SK-N-SH treated with all-trans-retinoic acid at 6 μM for 48 hours (cell line): ENCODE results near the gene HINT2.

Experiments used
- ATAC-seq: fragments of 200-7000 bp; cut with Tn5 transposase; 3 replicates; pipeline ENCODE4 v1.9.1; 2020; ENCODE audit warnings: mild to moderate bottlenecking, moderate library complexity
- ARNTL ChIP-seq: fragments of 450-650 bp; formaldehyde crosslinking; IDR thresholded peaks from 2 replicates; pipeline ENCODE4 v1.5.0; 2020; ENCODE audit warnings: low read depth, mild to moderate bottlenecking, moderate library complexity, borderline replicate concordance
- BACH2 ChIP-seq: fragments of 250-450 bp; sonication (Bioruptor Pico); IDR thresholded peaks from 2 replicates; pipeline ENCODE4 v1.9.0; 2021; ENCODE audit warnings: mild to moderate bottlenecking, borderline replicate concordance
- CREB5 ChIP-seq: fragments of 250-450 bp; sonication (Bioruptor Pico); IDR thresholded peaks from 2 replicates; pipeline ENCODE4 v1.5.1; 2020; ENCODE audit warnings: low read depth, mild to moderate bottlenecking, moderate library complexity
- CSDC2 ChIP-seq: fragments of 250-450 bp; sonication (Bioruptor Pico); IDR thresholded peaks from 2 replicates; pipeline ENCODE4 v1.5.0; 2020; ENCODE audit warnings: mild to moderate bottlenecking, moderate library complexity
- CSRNP3 ChIP-seq: fragments of 250-450 bp; sonication (Bioruptor Pico); IDR thresholded peaks from 2 replicates; pipeline ENCODE4 v1.5.1; 2021; ENCODE audit warnings: mild to moderate bottlenecking, moderate library complexity
- ESRRG ChIP-seq: fragments of 250-450 bp; sonication (Bioruptor Pico); IDR thresholded peaks from 2 replicates; pipeline ENCODE4 v1.6.1; 2021; ENCODE audit warnings: mild to moderate bottlenecking
- GLIS3 ChIP-seq: fragments of 250-450 bp; sonication (Bioruptor Pico); IDR thresholded peaks from 2 replicates; pipeline ENCODE4 v1.5.0; 2020; ENCODE audit warnings: mild to moderate bottlenecking, moderate library complexity
- ISL1 ChIP-seq: fragments of 250-450 bp; sonication (Bioruptor Pico); IDR thresholded peaks from 2 replicates; pipeline ENCODE4 v2.1.2; 2022; ENCODE audit warnings: mild to moderate bottlenecking, moderate library complexity
- OSR1 ChIP-seq: fragments of 250-450 bp; sonication (Bioruptor Pico); IDR thresholded peaks from 2 replicates; pipeline ENCODE4 v1.8.0; 2022; ENCODE audit warnings: moderate library complexity, mild to moderate bottlenecking, inconsistent platforms
- PATZ1 ChIP-seq: fragments of 250-450 bp; sonication (Bioruptor Pico); IDR thresholded peaks from 2 replicates; pipeline ENCODE4 v1.8.0; 2020; ENCODE audit warnings: mild to moderate bottlenecking, moderate library complexity, borderline replicate concordance
- POU6F1 ChIP-seq: fragments of 250-450 bp; sonication (Bioruptor Pico); IDR thresholded peaks from 2 replicates; pipeline ENCODE4 v1.8.0; 2021; ENCODE audit warnings: low read depth, mild to moderate bottlenecking, moderate library complexity, borderline replicate concordance
- PPARA ChIP-seq: fragments of 250-450 bp; sonication (Bioruptor Pico); IDR thresholded peaks from 2 replicates; pipeline ENCODE4 v1.5.0; 2020; ENCODE audit warnings: mild to moderate bottlenecking, borderline replicate concordance
- RARB ChIP-seq: fragments of 250-450 bp; sonication (Bioruptor Pico); IDR thresholded peaks from 2 replicates; pipeline ENCODE4 v1.8.0; 2021; ENCODE audit warnings: mild to moderate bottlenecking, moderate library complexity
- SNAI2 ChIP-seq: fragments of 250-450 bp; sonication (Bioruptor Pico); IDR thresholded peaks from 2 replicates; pipeline ENCODE4 v1.5.0; 2020; ENCODE audit warnings: mild to moderate bottlenecking, moderate library complexity
- TCF4 ChIP-seq: fragments of 250-450 bp; sonication (Bioruptor Pico); IDR thresholded peaks from 2 replicates; pipeline ENCODE4 v1.8.0; 2021; ENCODE audit warnings: mild to moderate bottlenecking, moderate library complexity, borderline replicate concordance
- TOX ChIP-seq: fragments of 250-450 bp; sonication (Bioruptor Pico); IDR thresholded peaks from 2 replicates; pipeline ENCODE4 v1.8.0; 2021; ENCODE audit warnings: mild to moderate bottlenecking, moderate library complexity, borderline replicate concordance
- TSHZ2 ChIP-seq: fragments of 250-450 bp; sonication (Bioruptor Pico); IDR thresholded peaks from 2 replicates; pipeline ENCODE4 v1.5.0; 2020; ENCODE audit warnings: mild to moderate bottlenecking, moderate library complexity
- ZFP3 ChIP-seq: fragments of 250-450 bp; sonication (Bioruptor Pico); IDR thresholded peaks from 2 replicates; pipeline ENCODE4 v1.5.0; 2020; ENCODE audit warnings: mild to moderate bottlenecking, moderate library complexity
- ZFP30 ChIP-seq: fragments of 450-650 bp; formaldehyde crosslinking; IDR thresholded peaks from 2 replicates; pipeline ENCODE4 v1.5.0; 2022; ENCODE audit warnings: mild to moderate bottlenecking, moderate library complexity
- ZNF565 ChIP-seq: fragments of 450-650 bp; formaldehyde crosslinking; conservative IDR thresholded peaks from 2 replicates; pipeline ENCODE4 v1.5.0; 2020; ENCODE audit warnings: low read depth, mild to moderate bottlenecking, moderate library complexity
- ZNF8 ChIP-seq: fragments of 450-650 bp; formaldehyde crosslinking; IDR thresholded peaks from 2 replicates; pipeline ENCODE4 v1.5.0; 2020; ENCODE audit warnings: mild to moderate bottlenecking, moderate library complexity

The HINT2 gene

GRCh38 chr9:35836595-35836994 lies 21.8 kb upstream of the HINT2 start:
- no peak for TF ChIP-seq CREB5 (CRISPR knock-in tag)
- no peak for TF ChIP-seq TCF4 (CRISPR knock-in tag)
- no peak for TF ChIP-seq ZNF8 (CRISPR knock-in tag)
- no peak for TF ChIP-seq ESRRG (CRISPR knock-in tag)
- TF ChIP-seq ISL1 (CRISPR knock-in tag): no peak
- TF ChIP-seq BACH2: no peak
- no peak for TF ChIP-seq PPARA
- TF ChIP-seq ARNTL (CRISPR knock-in tag): no peak
- TF ChIP-seq OSR1 (CRISPR knock-in tag): no peak
- TF ChIP-seq TOX (CRISPR knock-in tag): no peak
- TF ChIP-seq POU6F1 (CRISPR knock-in tag): no peak
- no peak for TF ChIP-seq SNAI2
- TF ChIP-seq TSHZ2: no peak
- TF ChIP-seq ZNF565 (CRISPR knock-in tag): no peak
- TF ChIP-seq ZFP3 (CRISPR knock-in tag): no peak
- no peak for TF ChIP-seq CSRNP3
- no peak for TF ChIP-seq CSDC2 (CRISPR knock-in tag)
- TF ChIP-seq PATZ1 (CRISPR knock-in tag): no peak
- no peak for TF ChIP-seq RARB
- ATAC-seq: no peak

GRCh38 chr9:35835766-35836165 lies 20.9 kb upstream of the HINT2 start:
- ATAC-seq: no peak
- TF ChIP-seq OSR1 (CRISPR knock-in tag) (no peak), ZNF8 (CRISPR knock-in tag) (no peak), RARB (no peak), ZFP30 (CRISPR knock-in tag) (no peak), ISL1 (CRISPR knock-in tag) (no peak)
- TF ChIP-seq, all 23 proteins: peak for 0

- peak; percentile 67 for ATAC-seq
- TF ChIP-seq ZNF565 (CRISPR knock-in tag) (no peak), RARB (no peak), ZNF8 (CRISPR knock-in tag) (no peak), PPARA (no peak), ZFP3 (CRISPR knock-in tag) (no peak), POU6F1 (CRISPR knock-in tag) (no peak), SNAI2 (no peak), ZFP30 (CRISPR knock-in tag) (no peak), TOX (CRISPR knock-in tag) (no peak), ESRRG (CRISPR knock-in tag) (no peak), ISL1 (CRISPR knock-in tag) (no peak), GLIS3 (CRISPR knock-in tag) (no peak), CREB5 (CRISPR knock-in tag) (no peak), CSRNP3 (no peak)
Measured at GRCh38 chr9:35835216-35835632, 20.4 kb upstream of the HINT2 start.
